ENCODE results near the gene SPDYC.
"Not testable (repeated sequence)": the region's sequence is repeated elsewhere in the genome, so short reads cannot be mapped to it uniquely, and the experiment has no call there.

SPDYC gene

GRCh38 chr11:65134952-65135632 lies 34.9 kb upstream of the SPDYC start:
- FAIRE-seq, result peak; percentile 43

GRCh38 chr11:65135633-65136145 lies 34.3 kb upstream of the SPDYC start:
- FAIRE-seq, result no peak

GRCh38 chr11:65136515-65137096 lies 33.4 kb upstream of the SPDYC start:
- no peak for FAIRE-seq

DNA sequence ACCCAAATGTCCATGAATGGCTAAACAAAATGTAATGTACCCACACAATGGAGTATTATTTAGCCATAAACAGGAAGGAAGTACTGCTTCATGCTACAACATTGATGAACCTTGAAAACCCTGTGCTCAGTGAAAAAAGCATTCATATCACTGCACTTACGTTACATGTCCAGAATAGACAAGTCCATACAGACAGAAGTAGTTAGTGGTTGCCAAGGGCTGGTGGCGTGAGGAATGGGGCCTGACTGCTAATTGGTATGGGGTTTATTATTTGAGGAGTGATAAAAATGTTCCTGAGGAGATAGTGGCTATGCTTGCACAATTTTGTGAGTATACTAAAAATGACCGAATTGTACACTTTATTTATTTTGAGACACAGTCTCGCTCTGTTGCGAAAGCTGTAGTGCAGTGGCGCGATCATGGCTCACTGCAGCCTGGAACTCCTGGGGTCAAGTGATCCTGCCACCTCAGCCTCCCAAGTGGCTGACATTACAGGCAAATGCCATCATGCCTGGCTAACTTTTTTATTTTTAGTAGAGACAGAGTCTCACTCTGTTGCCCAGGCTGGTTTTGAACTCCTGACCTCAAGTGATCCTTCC lies 28.0 kb upstream of the SPDYC start:
- no peak for FAIRE-seq

GRCh38 chr11:65147352-65148075 lies 22.5 kb upstream of the SPDYC start:
- no peak for FAIRE-seq

- FAIRE-seq, result no peak
Measured at GRCh38 chr11:65148657-65149056, 21.4 kb upstream of the SPDYC start.

DNA sequence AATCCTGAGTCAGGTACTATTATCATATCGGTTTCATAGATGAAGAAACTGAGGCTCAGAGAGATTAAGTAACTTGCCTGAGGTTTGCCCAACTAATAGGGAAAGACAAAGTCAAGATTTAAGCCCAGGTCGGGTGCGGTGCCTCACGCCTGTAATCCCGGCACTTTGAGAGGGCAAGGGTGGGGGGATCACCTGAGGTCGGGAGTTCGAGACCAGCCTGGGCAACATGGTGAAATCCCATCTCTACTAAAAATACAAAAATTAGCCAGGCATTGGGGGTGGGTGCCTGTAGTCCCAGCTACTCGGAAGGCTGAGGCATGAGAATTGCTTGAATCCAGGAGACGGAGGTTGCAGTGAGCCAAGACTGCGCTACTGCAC lies 19.9 kb upstream of the SPDYC start:
- FAIRE-seq, result not testable (repeated sequence)

DNA sequence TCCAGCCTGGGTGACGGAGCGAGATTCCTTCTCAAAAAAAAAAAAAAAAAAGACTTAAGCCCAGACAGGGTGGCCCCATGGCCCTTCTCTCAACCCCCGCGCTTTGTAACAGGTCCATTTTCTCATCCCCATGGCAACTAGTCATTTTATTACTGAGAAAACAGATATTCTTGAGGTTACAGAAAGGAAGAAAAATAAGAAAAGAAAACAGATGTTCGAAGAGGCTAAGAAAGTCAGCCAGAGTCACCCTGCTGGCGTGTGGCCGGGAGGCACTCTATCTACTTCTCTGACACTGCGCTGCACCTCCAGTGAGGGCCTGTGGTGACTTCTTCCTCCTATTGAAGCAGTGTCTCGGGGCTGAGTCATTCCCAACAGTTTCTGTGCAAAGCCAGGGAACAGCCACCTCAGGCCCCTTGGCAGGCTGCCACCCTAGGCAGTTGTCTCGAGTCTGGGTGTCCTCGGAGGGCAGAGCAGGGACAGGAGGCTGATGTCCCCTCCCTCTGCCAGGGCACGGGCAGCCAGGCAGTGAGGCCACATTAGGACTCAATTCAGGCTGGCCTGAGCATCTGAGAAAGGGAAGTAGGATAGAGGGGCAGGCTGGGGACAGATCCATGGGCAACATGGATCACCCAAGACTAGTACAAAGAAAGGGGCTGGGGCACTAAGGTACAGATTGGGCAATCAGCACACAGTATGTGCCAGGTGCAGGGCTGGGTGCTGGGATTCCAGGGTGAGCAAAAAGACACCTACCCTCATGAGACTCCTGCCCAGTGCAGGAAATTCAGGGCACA lies 19.3 kb upstream of the SPDYC start:
- FAIRE-seq, result no peak

- no peak for FAIRE-seq
Measured at GRCh38 chr11:65151331-65151899, 18.6 kb upstream of the SPDYC start.

DNA sequence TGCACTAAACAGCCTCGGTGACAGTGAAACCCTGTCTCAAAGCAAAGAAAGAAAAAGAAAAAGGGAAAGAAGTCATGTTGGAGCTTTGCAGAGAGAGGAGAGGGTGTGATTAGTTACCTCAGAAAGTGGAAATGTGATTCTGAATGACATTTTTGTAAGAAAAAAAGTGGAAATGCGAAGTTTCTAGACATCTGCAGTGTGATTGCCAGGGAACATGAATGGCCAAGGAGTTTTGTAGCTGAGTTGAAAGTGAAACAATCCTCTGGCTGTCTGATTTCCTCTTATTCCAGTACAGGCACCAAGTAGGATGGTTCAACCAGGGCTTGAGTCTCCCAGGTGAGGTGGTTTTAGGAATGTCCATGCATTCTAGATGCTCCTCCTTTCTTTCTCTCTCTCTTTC lies 17.9 kb upstream of the SPDYC start:
- no peak for FAIRE-seq

GRCh38 chr11:65156256-65156655 lies 13.8 kb upstream of the SPDYC start:
- FAIRE-seq, result no peak

- no peak for FAIRE-seq
Measured at GRCh38 chr11:65156926-65157325, 13.1 kb upstream of the SPDYC start.

- no peak for FAIRE-seq
Measured at GRCh38 chr11:65157336-65157735, 12.7 kb upstream of the SPDYC start.

DNA sequence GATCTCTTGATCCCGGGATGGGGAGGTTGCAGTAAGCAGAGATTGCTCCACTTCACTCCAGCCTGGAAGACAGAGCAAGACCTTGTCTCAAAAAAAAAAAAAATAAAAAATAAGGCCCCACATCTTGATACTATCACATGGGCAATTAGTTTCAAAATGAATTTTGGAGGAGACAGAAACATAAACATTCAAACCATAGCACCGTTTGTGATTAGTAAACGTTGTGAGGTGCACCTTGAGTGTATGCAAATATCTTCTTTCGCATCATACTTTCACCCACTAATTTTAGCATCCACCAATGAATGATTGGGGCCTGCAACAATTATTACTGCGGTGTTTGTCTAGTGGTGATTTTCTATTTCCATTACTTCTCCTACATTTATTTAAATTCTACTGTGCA lies 11.0 kb upstream of the SPDYC start:
- FAIRE-seq, result no peak

DNA sequence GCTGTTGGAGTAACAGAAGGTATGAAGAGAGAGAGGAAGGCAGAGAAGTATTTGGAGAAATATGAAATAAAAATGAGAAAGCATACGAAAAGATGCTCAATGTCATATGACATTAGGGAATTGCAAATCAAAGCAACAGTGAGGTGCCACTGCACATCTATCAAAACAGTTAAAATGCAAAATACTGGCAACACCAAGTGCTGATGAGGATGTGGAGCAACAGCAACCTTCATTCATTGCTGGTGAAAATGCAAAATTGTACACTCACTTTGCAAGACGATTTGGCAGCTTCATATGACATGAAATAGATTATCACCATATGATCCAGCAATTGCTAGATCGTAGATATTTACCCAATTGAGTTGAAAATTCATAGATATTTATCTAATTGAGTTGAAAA lies 9.4 kb upstream of the SPDYC start:
- no peak for FAIRE-seq

GRCh38 chr11:65163684-65164083 lies 6.3 kb upstream of the SPDYC start:
- no peak for FAIRE-seq

- FAIRE-seq, result no peak
Measured at GRCh38 chr11:65165410-65166317, 4.4 kb upstream of the SPDYC start.

DNA sequence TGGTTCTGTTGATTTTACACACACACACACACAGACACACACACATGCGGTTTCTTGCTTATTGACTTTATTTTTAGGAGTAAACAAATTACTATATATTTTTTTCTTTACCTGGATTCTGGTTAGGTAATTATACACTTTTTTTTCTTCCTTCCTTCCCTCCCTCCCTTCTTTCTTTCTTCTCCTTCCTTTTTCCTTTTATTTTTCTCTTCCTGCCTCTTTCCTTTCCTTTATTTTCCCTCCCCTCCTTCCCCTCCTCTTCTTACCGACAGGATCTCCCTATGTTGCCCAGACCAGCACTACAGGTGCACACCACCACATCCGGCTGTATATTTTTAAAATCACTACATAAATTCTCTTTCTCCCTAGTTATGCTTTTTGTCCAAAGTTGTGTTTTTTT lies 3.1 kb upstream of the SPDYC start:
- no peak for FAIRE-seq

DNA sequence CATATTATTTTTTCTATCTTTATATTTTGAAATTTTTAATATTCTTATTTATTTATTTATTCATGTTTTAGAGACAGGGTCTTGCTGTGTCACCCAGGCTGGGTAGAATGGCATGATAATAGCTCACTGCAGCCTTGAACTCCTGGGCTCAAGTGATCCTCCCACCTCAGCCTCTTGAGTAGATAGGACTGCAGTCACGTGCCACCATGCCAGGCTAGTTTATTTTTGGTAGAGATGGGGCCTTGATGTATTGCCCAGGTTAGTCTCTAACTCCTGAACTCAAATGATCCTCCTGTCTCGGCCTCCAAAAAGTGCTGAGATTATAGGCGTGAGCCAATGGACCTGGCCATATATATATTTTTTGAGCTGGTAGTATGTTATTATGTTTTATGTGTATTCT lies 2.4 kb upstream of the SPDYC start:
- no peak for FAIRE-seq

- FAIRE-seq, result no peak
Measured at GRCh38 chr11:65169164-65169641, 830 bp upstream of the SPDYC start.

- FAIRE-seq, result no peak
Measured at GRCh38 chr11:65172600-65172999, 2.6 kb downstream of the SPDYC start.

Measured in colon (tissue), 2 donors.